Left renal pelvis (tissue), 4 donors: ENCODE results near the gene SUGP1. TPM values are rescaled to one million over a fixed set of nuclear protein-coding genes. Genes with fewer than 3 reads are reported as not detected.
"Not testable (repeated sequence)": the region's sequence is repeated elsewhere in the genome, so short reads cannot be mapped to it uniquely, and the experiment has no call there.

Experiments used
- DNase-seq, 4 donors: peaks; one replicate each; pipeline ENCODE4 v3.0.0-alpha.2; 2013; ENCODE audit warnings: low read depth in 4 of 4, low spot score in 3 of 4
- polyA plus RNA-seq, 4 donors: library from polyadenylated mRNA; unstranded; fragments of 120-200 nt; gene quantifications; one replicate each; pipeline ENCODE4 v1.2.1, GENCODE V29; 2013; ENCODE audit not compliant: insufficient read length in 4 of 4

Gene SUGP1, protein sequence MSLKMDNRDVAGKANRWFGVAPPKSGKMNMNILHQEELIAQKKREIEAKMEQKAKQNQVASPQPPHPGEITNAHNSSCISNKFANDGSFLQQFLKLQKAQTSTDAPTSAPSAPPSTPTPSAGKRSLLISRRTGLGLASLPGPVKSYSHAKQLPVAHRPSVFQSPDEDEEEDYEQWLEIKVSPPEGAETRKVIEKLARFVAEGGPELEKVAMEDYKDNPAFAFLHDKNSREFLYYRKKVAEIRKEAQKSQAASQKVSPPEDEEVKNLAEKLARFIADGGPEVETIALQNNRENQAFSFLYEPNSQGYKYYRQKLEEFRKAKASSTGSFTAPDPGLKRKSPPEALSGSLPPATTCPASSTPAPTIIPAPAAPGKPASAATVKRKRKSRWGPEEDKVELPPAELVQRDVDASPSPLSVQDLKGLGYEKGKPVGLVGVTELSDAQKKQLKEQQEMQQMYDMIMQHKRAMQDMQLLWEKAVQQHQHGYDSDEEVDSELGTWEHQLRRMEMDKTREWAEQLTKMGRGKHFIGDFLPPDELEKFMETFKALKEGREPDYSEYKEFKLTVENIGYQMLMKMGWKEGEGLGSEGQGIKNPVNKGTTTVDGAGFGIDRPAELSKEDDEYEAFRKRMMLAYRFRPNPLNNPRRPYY
- 10 to 100 TPM; 34.7 to 63.1 (median 56.2) TPM for polyA plus RNA-seq

DNA sequence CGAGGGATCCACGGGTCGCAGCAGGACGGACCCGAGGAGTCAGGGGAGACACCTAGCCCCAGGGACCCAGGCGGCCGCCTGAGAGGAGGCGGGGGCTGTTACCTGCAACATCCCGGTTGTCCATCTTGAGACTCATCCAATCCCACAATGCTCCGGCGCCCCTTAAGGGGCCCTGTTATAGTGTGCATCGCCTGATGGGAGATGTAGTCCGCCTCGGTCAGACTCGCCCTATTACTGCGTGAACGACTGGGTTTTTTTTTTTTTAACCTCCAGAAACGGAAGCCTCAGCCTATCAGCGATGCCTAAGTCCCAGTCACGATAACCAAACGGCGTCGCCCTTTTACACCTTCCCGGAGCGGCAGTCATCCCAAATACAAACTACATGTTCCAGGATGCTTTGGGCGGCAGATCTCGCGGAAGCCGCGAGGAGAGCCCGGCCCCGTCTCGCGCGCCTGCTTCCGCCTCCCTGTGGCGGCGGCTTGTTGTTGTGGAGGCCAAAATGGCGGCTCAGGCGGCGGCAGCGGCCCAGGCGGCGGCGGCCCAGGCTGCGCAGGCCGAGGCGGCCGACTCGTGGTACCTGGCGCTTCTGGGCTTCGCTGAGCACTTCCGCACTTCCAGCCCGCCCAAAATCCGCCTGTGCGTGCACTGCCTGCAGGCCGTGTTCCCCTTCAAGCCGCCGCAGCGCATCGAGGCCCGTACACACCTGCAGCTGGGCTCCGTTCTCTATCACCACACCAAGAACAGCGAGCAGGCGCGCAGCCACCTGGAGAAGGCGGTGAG is at the start of gene SUGP1, which contains the start of gene MAU2:
Gene SUGP1, minus strand, starts transcription at position 149 of the 780 bp plus-strand sequence. Its CDS starts 13 bp downstream, at position 136.
Gene MAU2, plus strand, starts transcription at position 469 of the 780 bp plus-strand sequence. Its CDS starts 31 bp downstream, at position 500.
- DNase-seq: peak; percentile 82 to 85 (median 84)

- DNase-seq: no peak
Measured at GRCh38 chr19:19368087-19368486, 47.8 kb upstream of the SUGP1 start.

- DNase-seq: no peak
Measured at GRCh38 chr19:19366434-19367396, 46.4 kb upstream of the SUGP1 start.

GRCh38 chr19:19362075-19362474 is 41.8 kb upstream of the SUGP1 start:
- DNase-seq: no peak

DNA sequence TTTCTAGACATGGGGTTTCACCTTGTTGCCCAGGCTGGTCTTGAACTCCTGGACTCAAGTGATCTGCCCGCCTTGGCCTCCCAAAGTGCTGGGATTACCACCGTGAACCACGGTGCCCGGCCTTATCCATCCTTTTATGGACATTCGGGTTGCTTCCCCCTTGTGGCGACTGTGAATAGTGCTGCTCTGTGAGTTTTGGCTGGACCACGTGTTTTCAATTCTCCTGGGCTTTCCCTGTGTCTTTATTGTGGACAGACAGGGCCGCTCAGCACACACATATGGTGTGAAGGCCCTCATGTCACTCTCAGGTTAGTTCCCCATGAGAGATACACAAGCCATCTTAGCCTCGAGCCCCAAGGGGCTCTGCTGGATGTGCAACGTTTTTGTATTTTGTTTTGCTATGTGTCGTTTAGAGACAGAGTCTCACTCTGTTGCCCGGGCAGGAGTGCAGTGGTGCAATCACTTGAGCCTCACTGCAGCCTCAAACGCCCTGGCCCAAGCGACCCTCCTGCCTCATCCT is 40.8 kb upstream of the SUGP1 start:
- DNase-seq: peak in 3 of 4 donors; percentile 53 to 63 (median 62)

GRCh38 chr19:19356901-19357566 is 36.7 kb upstream of the SUGP1 start:
- no peak for DNase-seq

DNA sequence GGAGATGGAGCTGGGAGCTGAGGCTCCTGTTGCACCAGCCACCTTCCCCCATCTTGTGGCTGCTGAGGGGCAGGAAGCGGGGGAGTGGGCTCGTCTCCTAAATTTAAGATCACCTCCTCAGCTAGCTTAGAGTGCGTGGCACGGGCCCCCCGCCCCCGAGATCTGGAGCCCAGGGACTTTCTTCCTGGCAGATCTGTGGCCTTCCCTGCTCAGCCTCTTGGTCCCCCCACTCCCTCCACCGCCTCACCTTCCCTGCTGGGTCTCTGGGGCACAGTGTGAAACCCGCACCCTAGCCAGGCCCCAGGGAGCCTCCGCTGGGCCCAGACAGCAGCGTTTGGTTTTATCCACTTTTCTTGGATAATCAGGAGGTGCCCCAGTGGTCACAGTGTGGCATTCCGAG is 36.2 kb upstream of the SUGP1 start:
- no peak for DNase-seq

- no peak for DNase-seq
Measured at GRCh38 chr19:19355606-19356139, 35.4 kb upstream of the SUGP1 start.

- DNase-seq: no peak
Measured at GRCh38 chr19:19354932-19355331, 34.6 kb upstream of the SUGP1 start.

DNA sequence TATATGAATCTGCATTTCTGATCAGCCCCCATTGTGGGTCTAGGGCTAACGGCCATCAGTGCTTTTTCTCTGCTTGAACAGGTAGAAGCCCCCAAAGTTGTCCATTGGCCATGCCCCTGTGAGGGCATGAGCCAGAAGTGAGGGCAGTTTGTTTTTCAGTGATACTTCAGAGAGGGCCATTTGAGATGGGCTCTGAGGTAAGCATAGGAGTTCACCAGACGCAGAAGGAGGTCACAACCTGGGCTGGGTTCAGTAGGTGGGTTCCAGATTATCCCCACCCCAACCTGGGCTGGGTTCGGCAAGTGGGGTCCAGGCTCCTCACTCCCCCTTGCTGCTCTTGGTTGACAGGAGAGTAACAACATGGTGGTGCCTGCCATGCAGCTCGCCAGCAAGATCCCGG is 33.7 kb upstream of the SUGP1 start:
- no peak for DNase-seq

GRCh38 chr19:19352823-19353222 is 32.5 kb upstream of the SUGP1 start:
- no peak for DNase-seq

- DNase-seq: not testable (repeated sequence)
Measured at GRCh38 chr19:19350756-19351155, 30.4 kb upstream of the SUGP1 start.

GRCh38 chr19:19349365-19349764 is 29.1 kb upstream of the SUGP1 start:
- no peak for DNase-seq

DNA sequence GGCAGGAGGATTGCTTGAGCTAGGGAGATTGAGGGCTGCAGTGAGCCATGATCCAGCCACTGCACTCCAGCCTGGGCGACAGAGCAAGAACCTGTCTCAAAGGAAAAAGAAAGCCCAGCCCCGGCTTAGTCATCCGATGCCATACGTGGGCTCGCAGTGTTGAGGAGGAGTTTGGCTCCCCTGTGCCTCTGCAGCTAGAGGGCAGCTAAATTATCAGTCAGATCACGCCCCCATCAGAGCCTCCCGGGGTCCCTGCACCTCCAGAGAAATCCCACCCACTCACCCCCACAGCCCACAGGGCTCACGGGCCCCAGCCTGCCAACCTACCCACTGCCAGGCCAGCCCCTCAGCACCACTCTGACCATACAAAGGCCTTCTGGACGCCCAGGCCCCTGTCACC is 28.0 kb upstream of the SUGP1 start:
- DNase-seq: no peak

- no peak for DNase-seq
Measured at GRCh38 chr19:19347401-19348110, 27.2 kb upstream of the SUGP1 start.

DNA sequence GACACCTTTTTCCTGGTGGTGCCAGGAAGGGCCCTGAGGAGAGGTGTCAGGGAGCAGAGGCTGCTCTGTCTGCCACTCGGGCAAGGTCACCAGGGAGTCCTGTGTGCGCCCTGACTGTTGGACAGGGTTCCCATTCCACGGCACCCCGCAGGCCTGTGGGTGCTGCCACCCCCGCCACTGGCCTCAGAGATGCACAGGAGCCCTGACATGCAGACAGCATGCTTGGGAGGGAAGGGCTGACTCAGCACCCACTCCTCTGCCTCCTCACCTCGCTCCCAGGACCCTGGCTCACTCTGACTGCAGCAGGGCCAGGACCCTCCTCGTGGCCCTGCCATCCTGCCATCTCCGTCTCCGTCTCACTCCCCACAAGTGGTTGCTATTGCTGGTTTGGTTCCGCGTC is 25.7 kb upstream of the SUGP1 start:
- no peak for DNase-seq

DNA sequence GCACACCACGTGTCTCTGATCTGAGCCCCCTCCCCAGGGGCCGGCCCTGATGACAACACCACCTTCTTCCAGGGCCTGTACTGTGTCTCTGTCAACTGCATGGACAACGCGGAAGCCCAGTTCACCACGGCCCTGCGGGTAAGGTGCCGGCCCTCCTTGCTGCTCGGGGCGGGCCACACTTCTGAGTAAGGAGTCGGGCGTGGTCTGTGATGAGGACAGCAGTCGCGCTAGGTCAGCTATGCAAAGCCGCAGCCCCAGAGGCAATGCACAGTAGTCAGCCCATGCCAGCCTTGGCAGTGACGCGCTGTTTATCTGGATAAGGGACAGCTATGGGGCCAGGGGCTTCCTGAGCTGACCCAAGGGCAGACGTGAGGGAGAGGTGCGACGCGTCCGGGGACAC is 24.9 kb upstream of the SUGP1 start:
- no peak for DNase-seq

- DNase-seq: no peak
Measured at GRCh38 chr19:19343762-19344161, 23.5 kb upstream of the SUGP1 start.
